Measurements from ENCODE around the gene AATF.
A peak's percentile ranks its signal among the peaks of the same experiment; 100 is the strongest.

Gene AATF

DNA sequence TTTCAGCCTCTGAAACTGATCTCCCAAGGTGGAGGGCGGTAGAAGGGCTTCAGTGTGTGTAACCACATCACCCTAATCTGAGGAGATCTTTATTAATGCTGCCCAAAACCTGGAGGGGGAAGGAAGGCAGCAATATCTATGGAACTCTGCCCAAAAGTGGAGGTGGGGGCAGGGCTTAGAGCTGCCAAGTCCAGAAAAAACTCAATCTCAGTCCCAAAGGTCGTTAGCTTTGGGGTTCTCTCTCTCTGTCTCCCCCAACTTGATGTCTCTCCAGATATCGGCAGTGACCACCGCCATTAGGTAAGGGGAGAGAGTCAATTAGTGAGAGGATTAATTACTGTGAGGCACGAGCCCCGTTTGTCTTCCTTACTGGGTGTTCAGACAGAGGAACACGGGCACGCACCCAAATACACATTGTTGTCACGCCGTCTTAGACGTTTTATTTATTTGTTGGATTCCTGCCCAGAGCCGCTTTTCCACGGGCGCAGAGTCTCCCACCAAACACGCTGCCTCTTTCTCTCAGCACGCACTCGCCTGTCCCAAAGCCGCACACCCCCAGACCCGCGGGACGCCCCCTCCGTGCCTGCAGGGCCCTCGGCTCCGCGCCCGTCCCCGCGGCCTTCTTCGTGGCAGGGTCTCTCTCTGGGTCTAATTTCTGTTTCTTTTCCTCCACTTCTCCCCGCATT is 16.9 kb upstream of the AATF start:
- DNase-seq = no peak

GRCh38 chr17:36932383-36932693 is 16.4 kb upstream of the AATF start:
- no peak for DNase-seq

DNA sequence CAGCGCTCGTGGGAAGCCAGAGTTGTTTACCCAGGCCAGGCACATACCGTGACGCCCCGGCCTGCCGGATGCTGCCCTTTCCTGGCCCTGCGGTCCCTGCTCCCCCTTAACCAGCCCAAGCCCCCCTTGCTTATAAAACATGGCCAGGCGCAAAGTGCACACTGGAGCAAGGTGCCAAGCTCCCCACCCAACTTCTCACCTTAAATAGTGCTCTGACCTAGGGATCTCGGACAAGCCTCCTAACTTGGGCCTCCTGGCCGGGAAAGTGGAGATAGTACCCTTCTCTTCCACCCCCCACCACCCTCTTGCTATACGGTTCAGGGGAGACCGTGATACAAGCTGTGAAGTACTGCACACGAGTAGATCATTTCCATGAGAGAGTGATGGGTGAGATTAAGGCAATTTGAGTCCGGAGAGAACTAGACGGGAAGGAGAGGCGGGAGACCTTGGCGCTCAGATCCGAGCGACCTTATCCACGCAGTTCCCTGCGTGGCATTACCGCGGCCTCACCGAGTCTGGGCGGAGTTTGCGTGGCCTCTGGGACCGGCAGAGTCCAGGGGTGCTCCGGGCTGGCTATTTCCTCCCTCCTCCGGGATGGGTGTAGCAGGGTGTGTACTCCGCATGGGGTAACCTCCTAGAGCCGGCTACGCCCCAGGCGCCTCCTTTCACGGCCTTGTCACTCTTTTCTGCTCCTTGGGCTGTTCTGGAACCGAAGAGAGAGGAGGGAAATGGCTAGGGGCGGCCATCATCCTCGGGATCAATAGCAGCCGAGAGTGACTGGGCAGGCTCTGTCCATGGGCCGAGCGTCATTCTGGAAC is 15.9 kb upstream of the AATF start:
- no peak for DNase-seq

GRCh38 chr17:36933512-36934143 is 15.1 kb upstream of the AATF start:
- DNase-seq = peak; percentile 5

- no peak for DNase-seq
Measured at GRCh38 chr17:36934144-36934691, 14.5 kb upstream of the AATF start.

DNA sequence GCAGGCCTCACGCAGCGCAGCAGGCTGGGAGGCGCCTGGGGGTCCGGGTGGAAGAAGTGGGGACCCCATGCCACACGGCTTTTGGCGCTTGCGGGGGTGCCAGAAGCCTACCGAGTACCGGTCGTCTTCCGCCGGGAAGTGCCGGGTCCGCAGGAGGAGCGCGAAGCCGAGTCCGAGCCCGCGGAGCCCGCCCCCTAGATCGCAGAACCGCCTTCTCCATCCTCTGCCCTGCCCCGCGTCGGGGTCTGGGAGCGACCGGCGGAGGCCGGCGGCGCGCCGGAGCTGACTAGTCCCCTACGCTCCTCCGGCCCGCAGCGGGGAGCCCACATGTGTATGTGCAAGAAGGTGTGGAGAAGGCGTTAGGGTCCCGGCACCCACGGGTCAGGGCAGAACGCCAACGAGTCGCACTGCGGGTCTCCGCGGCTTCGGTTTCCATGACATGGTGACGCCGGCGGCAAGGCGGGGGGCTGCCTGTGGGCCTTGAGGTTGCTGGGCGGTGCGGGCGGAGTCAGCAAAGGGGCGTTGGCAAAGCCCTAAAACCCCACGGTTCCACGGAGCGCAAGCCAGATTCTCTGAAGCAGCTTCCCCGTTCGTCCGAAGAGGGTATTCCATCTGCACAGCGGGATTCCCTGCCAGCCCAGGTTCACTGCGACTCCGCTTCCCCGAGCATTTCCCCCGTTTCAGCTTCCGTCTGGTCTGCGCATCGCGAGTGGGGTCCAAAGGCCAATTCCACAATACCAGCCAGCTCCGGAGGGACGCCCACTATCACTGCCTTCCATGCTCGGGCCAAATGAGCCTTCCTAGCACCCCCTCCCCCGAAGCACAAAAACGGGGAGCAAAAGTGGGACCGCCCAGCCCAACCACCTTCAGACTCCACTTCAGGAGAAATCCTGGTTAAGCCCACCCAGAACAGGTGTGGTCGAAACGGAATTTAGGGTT is 13.8 kb upstream of the AATF start:
- DNase-seq = peak; percentile 28

GRCh38 chr17:36935671-36936454 is 12.9 kb upstream of the AATF start:
- peak; percentile 7 for DNase-seq

DNA sequence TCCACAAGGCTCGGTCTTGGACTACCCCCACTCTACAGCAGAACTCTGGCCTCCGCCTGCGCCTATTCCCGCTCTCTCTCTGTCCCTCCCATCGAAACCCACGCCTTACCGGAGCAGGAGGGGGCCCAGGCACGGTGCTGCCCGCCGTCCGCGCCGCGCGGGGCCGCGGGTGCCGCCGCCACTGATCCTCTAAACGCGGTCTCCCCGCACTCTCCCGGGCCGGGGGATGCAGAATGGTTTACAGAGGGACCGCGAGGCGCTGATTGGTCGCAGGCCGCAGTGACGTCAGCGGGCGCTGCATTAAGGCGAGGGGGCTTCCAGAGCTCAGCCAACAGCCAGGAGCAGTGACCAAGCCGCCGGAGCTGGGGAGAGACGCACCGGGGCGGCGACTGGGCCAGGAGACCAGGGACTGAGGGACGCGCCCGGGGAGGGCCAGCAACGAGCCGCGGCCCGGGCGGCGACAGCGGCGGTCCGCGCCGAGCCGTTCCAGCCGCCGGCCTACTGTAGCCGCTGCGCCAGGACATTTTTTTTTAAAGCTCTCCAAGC is 12.2 kb upstream of the AATF start:
- DNase-seq = peak; percentile 13

GRCh38 chr17:36937001-36937958 is 11.5 kb upstream of the AATF start, which contains the start of gene LHX1:
Gene LHX1 (plus strand): TSS chr17:36937475. CDS start chr17:36938198, 723 bp downstream.
- peak; percentile 11 for DNase-seq

DNA sequence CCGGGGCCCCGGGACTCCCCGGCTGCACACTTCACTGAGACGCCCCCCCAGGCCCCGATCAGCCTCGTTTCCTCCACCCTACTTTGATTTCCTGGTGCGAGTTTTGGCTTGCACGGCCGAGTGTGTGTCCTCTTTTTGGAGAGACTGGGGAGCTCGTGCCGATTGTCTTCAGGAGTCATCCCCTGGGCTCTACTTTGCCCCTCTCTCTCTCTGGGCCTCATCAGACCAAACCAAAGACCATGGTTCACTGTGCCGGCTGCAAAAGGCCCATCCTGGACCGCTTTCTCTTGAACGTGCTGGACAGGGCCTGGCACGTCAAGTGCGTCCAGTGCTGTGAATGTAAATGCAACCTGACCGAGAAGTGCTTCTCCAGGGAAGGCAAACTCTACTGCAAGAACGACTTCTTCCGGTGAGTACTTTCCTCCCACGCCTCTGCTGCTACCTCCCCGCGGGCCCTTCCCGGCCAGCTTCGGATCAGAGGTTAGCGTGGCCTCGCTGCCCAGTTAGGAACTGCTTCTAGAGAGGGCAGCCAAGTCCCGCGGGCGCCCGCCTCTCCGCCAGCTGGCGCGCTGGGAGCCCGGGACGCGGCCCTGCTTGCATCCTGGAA is 10.7 kb upstream of the AATF start:
- peak; percentile 22 for DNase-seq

DNA sequence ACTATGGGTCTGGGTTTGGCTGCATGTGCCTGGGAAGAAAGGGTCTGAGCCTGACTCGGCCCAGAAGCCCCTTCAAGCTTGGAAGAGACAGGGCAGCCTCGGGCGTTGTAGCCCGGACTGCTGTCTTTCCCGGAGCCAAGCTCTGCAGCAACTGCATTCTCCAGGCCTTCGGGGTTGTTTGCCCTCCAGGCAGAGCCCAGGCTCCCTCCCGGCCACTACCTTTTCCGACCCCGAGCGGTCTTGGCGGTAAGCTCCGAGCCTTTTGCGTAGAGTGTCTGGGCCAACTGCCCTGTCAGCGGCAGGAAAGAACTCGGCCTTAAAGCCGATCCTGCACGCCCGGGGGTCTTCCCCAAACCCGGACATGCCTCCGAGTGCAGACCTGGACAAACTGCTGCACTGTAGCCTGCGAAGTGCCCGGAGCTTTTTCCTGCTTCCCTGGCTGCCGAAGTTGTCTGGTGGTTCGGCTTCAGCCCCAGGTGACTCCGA is 10.1 kb upstream of the AATF start:
- DNase-seq = no peak

DNA sequence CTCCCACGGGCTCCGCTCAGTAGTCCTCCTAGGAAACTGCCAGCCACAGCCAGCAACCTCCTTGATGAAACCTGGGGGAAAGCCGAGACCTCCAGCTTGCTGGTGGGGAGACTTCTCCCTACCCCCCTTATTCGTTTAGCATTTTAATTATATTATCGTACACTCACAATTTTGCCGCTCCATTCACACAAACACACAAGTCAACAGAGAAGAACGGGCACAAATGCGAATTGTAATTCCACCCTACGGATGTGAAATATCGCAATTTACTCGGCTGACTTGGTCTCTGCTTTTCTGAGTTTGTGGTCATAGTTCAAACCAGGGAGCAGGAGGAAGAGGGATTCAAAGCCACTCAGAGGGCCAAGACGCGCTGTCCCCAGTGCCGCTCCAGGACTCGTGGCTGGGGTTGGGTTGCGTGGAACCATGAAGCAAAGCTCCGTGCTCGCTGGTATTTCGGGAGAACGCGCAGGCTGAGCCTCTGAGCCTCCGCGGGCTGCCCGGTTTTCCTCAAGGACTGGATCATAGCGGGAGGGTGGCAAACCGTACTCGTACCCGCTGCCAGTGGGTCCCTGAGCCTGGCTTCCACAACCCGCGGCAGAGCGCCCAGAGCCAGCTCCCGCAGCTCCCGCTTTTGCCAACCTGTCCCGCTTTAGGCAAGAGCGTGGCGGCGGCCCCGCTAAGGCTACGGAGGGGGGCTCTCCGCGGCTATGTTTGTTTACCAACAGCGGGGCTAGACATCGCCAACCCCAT is 9.5 kb upstream of the AATF start:
- peak; percentile 14 for DNase-seq

DNA sequence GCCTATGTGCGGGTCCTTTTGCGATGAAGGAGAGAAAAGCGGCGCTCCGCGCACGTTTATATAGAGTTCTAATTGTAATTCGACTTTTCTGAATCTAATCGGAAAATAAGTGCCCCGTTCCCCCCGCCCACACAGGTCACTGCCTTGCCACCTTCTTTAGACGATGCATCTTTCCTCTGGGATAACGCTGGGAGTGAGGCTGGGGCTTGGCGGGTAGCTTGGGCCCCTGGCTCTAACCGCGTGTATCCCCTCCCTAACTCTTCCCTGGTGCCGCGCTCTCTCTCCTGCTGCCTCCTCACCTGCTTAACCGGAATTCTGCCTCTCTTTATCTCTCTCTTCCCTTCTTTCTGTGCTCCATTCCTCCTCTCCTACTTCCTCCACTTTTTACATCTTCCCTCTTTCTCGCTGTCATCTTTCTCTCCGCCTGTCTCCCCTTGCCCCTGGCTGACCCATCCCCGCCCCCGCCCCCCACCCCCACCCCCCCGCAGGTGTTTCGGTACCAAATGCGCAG is 8.9 kb upstream of the AATF start:
- DNase-seq = peak; percentile 10

DNA sequence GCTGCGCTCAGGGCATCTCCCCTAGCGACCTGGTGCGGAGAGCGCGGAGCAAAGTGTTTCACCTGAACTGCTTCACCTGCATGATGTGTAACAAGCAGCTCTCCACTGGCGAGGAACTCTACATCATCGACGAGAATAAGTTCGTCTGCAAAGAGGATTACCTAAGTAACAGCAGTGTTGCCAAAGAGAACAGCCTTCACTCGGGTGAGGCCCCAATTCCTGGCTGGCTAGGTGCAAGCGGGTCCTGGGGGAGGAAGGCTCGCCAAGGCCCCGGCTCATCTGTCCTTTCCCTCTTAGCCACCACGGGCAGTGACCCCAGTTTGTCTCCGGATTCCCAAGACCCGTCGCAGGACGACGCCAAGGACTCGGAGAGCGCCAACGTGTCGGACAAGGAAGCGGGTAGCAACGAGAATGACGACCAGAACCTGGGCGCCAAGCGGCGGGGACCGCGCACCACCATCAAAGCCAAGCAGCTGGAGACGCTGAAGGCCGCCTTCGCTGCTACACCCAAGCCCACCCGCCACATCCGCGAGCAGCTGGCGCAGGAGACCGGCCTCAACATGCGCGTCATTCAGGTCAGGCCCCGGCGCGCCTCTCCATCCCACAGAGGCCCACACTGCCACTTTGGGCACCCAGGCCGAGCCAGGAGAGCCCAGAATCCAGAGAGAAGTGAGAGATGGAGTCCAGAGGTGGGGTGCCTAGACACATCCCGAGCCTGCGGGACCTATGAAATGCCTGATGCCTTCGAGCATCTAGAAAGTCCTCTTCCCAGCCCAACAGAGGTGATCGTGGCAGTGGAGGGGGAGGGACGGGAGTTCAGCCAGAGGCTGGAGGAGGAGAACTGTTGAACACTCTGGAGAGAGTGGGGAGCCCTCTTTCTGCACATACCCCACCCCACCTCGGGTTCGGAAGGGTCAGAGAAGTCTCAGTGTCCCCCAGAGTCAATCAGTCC is 8.2 kb upstream of the AATF start:
- DNase-seq = peak; percentile 11

DNA sequence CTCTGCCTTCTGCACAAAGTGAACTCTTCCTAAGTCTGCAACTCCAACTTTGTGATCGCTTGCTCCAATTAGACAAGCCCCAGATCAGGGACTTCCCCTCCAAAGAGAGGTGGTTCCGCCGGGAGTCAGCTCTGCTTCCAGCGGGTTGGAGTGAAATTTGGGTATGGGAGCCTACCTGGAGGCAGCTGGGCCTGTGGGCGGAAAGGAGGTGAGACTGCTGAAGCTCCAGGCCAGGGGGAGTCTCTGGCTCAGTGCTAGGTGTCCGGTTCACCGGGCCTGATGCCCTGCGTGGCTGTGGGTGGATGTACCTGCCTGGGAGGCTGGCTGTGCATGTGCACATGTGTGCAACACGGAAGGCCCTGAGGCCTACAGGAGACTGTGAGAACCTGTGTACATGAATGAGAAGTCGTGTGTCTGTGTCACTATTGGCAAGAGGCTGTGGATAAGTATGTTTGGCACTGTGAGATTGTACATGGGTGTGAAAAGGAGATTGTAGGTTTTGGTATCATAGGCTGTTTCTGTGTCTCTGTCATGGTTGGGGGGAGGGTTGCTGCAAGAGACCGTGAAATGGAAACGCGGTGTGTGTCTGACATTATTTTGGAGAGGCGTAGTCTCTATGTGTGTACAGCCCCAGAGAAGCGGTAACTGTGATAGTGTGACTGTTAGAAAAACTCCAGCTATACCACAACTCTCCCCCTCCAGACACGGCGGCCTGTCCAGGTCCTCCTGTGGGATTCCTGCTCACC is 7.3 kb upstream of the AATF start:
- DNase-seq = no peak

DNA sequence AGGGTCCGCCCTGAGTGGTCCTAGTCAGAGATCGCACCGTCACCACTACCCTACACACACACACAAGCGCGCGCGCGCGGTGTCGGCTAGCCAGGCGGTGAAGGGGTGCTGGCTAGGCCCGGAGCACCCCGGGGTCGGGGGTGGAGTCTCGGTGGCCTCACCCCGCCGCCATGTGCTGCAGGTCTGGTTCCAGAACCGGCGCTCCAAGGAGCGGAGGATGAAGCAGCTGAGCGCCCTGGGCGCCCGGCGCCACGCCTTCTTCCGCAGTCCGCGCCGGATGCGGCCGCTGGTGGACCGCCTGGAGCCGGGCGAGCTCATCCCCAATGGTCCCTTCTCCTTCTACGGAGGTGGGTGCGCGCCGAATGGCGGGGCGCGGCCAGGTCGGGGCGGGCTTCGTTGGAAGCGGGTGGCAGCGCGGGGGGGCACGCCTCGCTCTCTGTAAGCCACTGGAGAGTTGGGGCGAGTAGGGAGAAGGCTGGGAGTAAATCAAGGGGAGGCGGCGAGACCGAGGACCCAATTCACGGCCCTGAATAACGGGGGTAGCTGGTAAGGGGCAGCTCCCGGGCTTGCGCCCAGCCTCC is 6.6 kb upstream of the AATF start:
- no peak for DNase-seq
